Measurements from ENCODE around the gene KLHDC10.
A peak's percentile ranks its signal among the peaks of the same experiment; 100 is the strongest.
"Not testable (repeated sequence)": the region's sequence is repeated elsewhere in the genome, so short reads cannot be mapped to it uniquely, and the experiment has no call there.

Gene KLHDC10

DNA sequence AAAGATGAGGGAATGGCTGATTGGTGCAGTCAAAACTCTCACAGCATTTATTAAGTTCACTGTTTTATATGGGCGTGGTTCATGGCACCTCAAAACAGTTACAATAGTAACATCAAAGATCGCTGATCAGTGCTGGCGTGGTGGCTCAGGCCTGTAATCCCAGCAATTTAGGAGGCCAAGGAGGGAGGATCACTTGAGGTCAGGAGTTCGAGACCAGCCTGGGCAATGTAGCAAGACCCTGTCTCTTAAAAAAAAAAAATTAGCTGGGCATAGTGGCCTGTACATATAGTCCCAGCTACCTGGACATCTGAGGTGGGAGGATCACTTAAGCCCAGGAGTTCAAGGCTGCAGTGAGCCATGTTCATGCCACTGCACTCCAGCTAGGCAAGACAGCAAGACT is 48.5 kb downstream of the KLHDC10 start:
- no peak for DNase-seq

DNA sequence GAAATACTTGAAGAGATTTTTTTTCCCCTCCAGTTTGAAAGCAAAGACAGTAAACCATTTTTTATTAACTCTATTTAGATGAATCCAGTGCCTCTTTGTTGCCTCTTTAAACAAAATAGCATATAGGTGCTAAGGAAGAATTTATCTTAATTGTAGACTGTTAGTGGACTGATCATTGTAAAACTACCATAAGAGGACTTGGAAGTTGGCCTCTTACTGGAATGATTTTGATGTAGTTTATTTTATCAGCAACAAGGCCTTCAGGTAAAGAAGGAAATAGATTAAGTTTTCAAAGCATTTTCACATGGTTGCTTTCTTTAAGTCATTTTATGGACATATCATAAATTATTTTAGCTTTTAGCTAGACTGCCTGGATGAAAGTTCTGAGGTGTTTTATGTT is 53.2 kb downstream of the KLHDC10 start:
- DNase-seq: no peak

- no peak for DNase-seq
Measured at GRCh38 chr7:130124711-130125110, 54.4 kb downstream of the KLHDC10 start.

- not testable (repeated sequence) for DNase-seq
Measured at GRCh38 chr7:130126840-130127239, 56.5 kb downstream of the KLHDC10 start.

GRCh38 chr7:130127404-130127803 is 57.1 kb downstream of the KLHDC10 start:
- DNase-seq: no peak

DNA sequence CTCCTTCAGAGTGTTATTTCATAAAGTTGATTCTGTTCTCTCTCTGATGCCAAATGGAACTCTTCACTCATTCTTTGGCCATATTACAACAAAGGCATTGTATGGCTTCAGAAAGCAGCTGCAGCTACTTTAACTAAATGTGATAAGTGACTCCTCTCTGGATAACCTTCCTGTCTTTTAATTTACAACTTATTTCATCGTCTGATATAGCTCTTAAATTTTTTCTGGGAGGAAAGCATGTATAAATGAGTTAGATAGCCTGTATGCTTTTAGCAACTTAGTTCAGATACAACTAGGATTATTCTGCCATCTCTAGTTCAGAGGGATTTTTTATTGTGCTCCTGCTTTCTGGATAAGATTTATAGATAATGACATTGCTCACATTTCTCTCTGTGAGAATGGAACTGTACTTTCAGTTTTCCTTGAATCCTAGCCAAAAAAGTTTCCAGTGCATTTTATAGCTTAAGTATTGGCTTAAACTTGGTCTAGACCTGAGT is 57.5 kb downstream of the KLHDC10 start:
- DNase-seq: no peak

DNA sequence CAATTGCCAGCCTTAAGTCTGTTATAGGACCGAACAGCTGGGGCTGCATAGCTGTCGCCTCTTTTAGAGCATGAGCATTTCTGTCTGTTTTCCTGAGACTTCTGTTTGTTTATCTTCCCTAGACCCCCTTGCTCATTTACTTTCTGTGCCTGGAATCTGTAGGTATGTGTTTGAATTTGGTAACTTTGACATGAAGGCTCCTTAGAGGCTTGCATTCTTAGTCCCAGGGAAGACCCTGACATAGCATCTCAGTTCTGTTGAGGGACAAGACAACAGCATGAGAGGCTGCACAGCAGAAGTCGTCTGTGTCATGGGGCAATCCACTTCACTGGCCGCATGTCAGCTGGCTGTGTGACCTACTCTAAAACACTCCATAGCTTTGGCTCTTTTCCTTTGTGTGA is 58.7 kb downstream of the KLHDC10 start:
- DNase-seq: no peak

GRCh38 chr7:130131191-130131834 is 61.0 kb downstream of the KLHDC10 start:
- no peak for DNase-seq

GRCh38 chr7:130131964-130132875 is 61.9 kb downstream of the KLHDC10 start:
- DNase-seq: no peak

GRCh38 chr7:130133029-130133782 is 62.9 kb downstream of the KLHDC10 start:
- DNase-seq: no peak

DNA sequence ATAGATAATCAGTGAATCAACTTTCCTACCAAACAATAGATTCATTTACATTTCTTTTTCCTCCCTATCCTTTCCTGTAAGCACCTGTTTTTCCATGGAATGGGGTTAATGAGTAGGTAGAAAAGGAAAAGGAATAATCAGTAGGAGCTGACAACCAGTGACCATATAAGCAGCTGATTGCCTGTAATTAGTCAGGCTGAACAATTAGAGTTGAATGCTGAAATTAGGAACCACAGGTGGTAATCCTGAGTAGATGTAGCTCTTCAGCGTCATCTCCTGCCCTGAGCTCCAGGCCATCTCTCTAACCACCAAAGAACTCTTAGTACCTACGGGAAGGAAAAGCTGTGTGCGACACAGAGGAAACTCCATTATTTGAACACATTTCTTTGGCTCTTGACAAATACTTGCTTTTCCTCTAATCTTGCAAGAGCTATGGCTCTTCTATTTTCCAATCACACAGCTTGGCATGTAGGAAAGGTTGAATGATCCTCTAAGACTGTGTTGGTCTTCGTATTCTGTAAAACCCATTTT is 63.8 kb downstream of the KLHDC10 start:
- no peak for DNase-seq

GRCh38 chr7:130134726-130135125 is 64.4 kb downstream of the KLHDC10 start:
- no peak for DNase-seq

DNA sequence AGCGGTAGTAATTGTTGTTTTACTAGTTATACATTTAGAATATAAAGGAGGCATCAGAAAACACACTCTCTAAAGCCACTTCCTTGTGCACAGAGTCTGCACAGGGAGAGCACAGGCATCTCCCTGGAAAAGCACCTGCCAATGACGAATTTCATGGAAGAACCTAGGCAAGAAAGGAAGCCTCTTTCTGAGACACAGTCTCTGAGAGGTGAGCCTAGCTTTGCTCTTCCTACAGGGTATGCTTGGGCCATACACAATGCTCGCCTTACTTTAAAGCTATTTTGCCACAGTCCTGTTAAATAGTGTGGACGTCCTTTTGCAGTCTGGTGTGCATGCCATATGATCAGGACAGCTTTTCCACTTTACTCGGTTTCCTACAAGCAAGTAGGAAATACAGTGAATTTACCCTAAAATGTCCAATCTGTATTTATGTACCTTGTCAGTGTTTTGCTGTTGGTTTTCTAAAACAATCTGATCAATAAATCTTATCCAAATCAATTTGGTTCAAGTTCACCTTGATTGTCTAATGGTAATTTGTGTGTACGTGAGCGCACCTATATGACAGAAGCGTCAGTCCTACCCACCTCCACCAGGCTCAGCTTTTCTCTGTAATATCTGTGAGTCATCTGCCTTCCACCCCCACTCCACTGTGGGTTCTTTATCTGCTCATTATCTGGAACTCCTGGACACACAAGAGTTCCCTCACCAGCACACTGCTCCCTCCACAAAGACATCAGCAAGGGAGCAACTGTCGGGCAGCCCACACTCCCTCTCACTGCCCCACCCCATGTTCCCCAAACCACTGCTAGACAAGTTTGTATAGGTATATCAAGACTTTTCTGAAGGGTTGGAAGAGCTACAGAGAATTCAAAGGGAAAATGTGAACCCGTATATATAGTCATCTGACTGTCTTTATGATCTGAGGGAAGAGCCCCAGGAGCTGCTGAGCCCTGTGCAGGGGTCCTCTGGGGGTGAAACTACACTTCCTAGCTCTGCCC is 65.2 kb downstream of the KLHDC10 start:
- no peak for DNase-seq

DNA sequence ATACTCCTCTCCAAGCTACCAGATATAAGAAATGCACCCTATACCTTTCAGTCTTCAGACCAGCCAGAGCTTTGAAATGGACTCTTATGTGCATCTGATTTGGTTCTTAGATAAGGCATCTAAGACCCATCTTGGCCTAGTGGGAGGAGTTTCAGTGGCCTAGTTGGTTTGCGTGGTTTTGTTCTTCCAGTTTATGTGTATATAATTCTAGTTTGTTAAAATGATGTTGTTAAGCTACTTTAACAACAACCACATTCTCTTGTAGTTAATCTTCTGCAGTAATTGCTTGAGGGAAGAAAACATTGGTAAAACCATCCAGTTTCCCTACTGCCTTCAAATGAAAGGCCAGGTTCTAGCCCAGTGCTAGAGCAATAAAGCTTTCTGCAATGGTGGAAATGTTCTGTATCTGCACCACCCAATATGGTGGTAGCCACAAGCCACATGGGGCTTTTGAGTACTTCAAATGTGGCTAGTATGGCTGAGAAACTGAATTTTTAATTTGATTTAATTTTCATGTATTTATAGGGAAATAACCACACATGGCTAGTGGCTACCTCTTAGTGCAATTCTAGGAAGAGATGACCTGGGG is 66.3 kb downstream of the KLHDC10 start:
- no peak for DNase-seq

- DNase-seq: no peak
Measured at GRCh38 chr7:130137207-130137606, 66.9 kb downstream of the KLHDC10 start.

- DNase-seq: no peak
Measured at GRCh38 chr7:130139193-130139960, 69.0 kb downstream of the KLHDC10 start.

DNA sequence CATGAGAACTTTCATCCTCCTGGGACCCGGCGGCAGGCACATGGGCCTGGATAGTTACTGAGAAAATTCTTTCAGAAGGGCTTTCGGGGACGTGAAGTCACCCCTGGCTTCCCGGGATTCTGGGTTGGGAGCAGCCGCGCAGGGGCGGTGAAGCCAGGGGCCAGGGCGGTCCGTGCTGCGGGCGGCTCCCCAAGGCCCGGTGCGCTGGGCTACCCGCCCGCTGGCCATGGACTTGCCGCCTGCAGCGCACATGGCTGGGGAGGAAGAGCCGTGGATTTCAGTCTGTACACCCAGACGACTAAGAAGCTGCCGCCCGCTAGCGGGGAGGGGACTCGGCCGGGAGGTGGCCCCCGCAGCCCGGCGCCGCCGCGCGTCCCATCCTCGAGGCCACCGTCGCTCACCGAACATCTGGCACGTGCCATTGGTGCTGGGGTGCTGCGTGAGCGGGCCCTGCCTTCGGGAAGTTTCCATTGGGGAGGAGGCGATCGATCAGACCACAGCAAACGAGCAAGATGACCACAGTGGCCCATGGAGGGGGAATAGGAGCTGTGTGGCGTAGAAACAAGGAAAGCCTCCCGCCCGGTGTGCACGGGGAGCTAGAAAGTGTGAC is 70.3 kb downstream of the KLHDC10 start:
- no peak for DNase-seq

DNA sequence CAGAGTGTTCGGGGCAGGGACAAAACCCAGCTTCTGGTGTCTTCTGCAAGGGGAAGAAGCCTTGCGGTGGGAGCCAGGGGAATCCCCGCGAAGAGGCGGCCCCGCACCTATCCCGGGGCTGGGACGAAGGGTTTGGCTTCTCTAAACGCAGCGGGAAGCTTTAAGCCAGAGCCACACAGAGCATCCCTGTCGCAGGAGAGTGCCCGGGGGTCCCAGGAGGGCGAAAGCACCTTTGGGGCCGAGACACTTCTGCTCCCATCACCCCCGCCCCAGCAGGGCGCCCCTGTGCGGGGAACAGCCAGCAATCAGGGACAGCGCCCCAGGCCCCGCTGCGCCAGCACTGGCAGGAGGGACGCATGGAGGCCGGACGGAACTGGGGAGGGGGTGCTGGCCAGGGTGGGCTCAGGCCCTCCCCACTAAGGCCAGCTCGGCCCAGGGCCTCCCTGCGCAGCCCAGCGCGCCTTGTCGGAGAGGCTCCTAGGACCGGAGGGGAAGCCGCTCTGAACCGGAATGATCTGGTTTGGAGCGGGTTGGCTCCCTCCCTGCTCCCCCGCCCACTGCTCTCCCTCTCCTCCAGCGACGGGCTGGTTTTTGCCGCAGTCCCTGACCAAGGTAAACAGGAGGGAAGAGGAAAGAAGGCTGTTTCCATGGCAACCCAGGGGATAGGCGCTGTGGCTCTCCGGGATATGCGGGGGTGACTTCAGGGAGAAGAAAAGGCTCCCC is 71.0 kb downstream of the KLHDC10 start:
- peak; percentile 50 to 52 for DNase-seq

GRCh38 chr7:130141884-130142653 is 71.7 kb downstream of the KLHDC10 start:
- no peak for DNase-seq

All from activated CD4-positive, alpha-beta T cell treated with anti-CD3 and anti-CD28 coated beads, Interleukin-2, amount 50 U/mL, for 48 hours (primary cell).